Measurements from ENCODE around the gene PML.

PML gene

DNA sequence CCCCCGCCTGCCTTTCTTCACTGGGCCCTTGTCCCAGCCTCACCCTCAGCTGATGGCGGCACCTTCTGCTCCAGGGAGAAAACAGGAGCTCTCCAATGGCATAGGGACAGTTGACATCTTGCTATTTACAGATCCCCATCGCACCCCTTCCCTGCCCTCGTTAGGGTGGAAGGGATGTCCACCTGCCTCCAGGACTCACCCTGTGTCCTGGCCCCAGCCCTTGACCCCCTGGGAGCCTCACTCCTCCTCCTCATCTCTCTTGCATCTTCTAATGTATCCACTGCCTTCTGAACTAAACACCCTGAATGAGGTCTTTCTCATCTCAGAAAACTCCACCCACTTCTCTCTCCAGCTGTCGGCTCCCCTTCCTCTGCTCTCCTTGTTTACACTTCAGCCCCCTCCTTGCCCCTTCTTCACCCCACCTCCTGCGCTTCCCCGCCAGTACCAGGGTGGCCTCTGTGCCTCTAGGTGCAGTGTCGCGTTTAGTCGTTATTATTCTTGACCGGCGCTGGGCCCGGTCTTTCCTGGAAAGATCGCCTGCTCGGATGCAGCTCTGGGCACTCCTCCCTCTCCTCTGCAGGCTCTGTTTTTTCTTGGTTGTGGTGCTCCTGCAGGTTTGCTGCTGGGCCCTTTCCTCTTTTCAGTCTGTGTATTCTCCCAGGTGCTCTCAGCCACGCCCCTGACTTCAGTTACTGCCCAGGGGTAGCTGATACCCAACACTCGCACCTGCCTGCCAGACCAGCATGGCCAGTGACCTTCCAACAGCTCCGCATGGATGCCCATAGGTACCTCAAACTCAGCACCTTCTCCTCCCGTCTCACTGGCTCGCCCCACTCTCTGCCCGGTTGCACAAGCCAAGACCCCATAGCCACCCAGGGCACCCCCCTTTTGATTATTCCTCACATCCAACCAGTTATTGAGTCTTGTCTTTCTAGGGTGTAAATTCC lies 42.9 kb downstream of the PML start:
- Histone ChIP-seq H3K27me3 (ENCODE audit: low read depth, low read length) (no peaks in the 10 kb centered on the region), H3K4me1 (ENCODE audit: control insufficient read depth in 1 of 2, insufficient read depth in 2 of 2, low read length in 2 of 2) (peaks cover 0 to 32% of the 10 kb centered on the region in 2 donors), H3K4me3 (ENCODE audit: low read depth in 1 of 2, low read length in 2 of 2) (no peak overlapping the region), H3K9me3 (ENCODE audit: control insufficient read depth in 1 of 2, low read length in 2 of 2) (no peaks in the 10 kb centered on the region), H3K36me3 (ENCODE audit: control insufficient read depth in 1 of 2, insufficient read depth in 2 of 2, low read length in 2 of 2) (peaks cover 17 to 44% of the 10 kb centered on the region in 2 donors), H3K27ac (ENCODE audit: low read length) (no peak overlapping the region)

GRCh38 chr15:74038707-74039655 lies 44.5 kb downstream of the PML start:
- peaks cover 9 to 40% of the 10 kb centered on the region in 2 donors for H3K36me3 ChIP-seq (ENCODE audit: control insufficient read depth in 1 of 2, insufficient read depth in 2 of 2, low read length in 2 of 2)
- H3K9me3 ChIP-seq (ENCODE audit: control insufficient read depth in 1 of 2, low read length in 2 of 2) = no peaks in the 10 kb centered on the region
- H3K27me3 ChIP-seq (ENCODE audit: low read depth, low read length) = no peaks in the 10 kb centered on the region
- H3K27ac ChIP-seq (ENCODE audit: low read length) = no peak overlapping the region
- H3K4me3 ChIP-seq (ENCODE audit: low read depth in 1 of 2, low read length in 2 of 2) = no peak overlapping the region
- H3K4me1 ChIP-seq (ENCODE audit: control insufficient read depth in 1 of 2, insufficient read depth in 2 of 2, low read length in 2 of 2) = peaks cover 0 to 32% of the 10 kb centered on the region in 2 donors

DNA sequence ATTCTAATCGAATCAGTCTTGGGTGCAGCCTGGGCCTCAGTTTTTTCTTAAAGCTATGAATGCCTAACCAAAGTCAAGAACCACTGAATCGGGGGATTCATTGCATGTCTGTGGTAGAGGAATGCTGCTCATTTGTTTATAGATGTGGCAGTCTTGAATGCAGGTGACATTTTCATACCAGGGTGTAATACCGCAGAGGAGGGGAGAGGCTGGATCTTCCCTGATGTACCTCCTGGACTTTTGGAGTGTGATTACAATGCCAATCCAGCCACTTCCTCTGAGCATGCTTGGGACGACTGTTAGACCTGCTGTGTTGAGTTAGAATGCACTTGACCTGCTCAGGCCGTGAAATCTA lies 45.1 kb downstream of the PML start:
- Histone ChIP-seq H3K9me3 (ENCODE audit: control insufficient read depth in 1 of 2, low read length in 2 of 2) (no peaks in the 10 kb centered on the region), H3K27me3 (ENCODE audit: low read depth, low read length) (no peaks in the 10 kb centered on the region), H3K27ac (ENCODE audit: low read length) (no peak overlapping the region), H3K4me3 (ENCODE audit: low read depth in 1 of 2, low read length in 2 of 2) (no peak overlapping the region), H3K4me1 (ENCODE audit: control insufficient read depth in 1 of 2, insufficient read depth in 2 of 2, low read length in 2 of 2) (peaks cover 0 to 32% of the 10 kb centered on the region in 2 donors), H3K36me3 (ENCODE audit: control insufficient read depth in 1 of 2, insufficient read depth in 2 of 2, low read length in 2 of 2) (peaks cover 2 to 40% of the 10 kb centered on the region in 2 donors)

- H3K4me1 ChIP-seq (ENCODE audit: control insufficient read depth in 1 of 2, insufficient read depth in 2 of 2, low read length in 2 of 2) = peaks cover 0 to 32% of the 10 kb centered on the region in 2 donors
- H3K27me3 ChIP-seq (ENCODE audit: low read depth, low read length) = no peaks in the 10 kb centered on the region
- peaks cover 0 to 36% of the 10 kb centered on the region in 2 donors for H3K36me3 ChIP-seq (ENCODE audit: control insufficient read depth in 1 of 2, insufficient read depth in 2 of 2, low read length in 2 of 2)
- H3K27ac ChIP-seq (ENCODE audit: low read length) = peak overlapping the region; percentile 62
- H3K9me3 ChIP-seq (ENCODE audit: control insufficient read depth in 1 of 2, low read length in 2 of 2) = no peaks in the 10 kb centered on the region
- no peak overlapping the region for H3K4me3 ChIP-seq (ENCODE audit: low read depth in 1 of 2, low read length in 2 of 2)
Measured at GRCh38 chr15:74040109-74040850, 45.8 kb downstream of the PML start.

- H3K36me3 ChIP-seq (ENCODE audit: control insufficient read depth in 1 of 2, insufficient read depth in 2 of 2, low read length in 2 of 2) = peaks cover 0 to 25% of the 10 kb centered on the region in 2 donors
Measured at GRCh38 chr15:74041311-74041756, 46.8 kb downstream of the PML start.

GRCh38 chr15:74041777-74042435 lies 47.4 kb downstream of the PML start:
- no peaks in the 10 kb centered on the region for H3K27me3 ChIP-seq (ENCODE audit: low read depth, low read length)
- no peak overlapping the region for H3K27ac ChIP-seq (ENCODE audit: low read length)
- H3K36me3 ChIP-seq (ENCODE audit: control insufficient read depth in 1 of 2, insufficient read depth in 2 of 2, low read length in 2 of 2) = peaks cover 0 to 25% of the 10 kb centered on the region in 2 donors
- no peaks in the 10 kb centered on the region for H3K9me3 ChIP-seq (ENCODE audit: control insufficient read depth in 1 of 2, low read length in 2 of 2)
- H3K4me1 ChIP-seq (ENCODE audit: control insufficient read depth in 1 of 2, insufficient read depth in 2 of 2, low read length in 2 of 2) = peaks cover 0 to 27% of the 10 kb centered on the region in 2 donors
- no peak overlapping the region for H3K4me3 ChIP-seq (ENCODE audit: low read depth in 1 of 2, low read length in 2 of 2)

More at GRCh38 chr15:74041311-74041756, 46.8 kb downstream of the PML start:
- Histone ChIP-seq H3K4me1 (ENCODE audit: control insufficient read depth in 1 of 2, insufficient read depth in 2 of 2, low read length in 2 of 2) (peaks cover 0 to 32% of the 10 kb centered on the region in 2 donors), H3K27me3 (ENCODE audit: low read depth, low read length) (no peaks in the 10 kb centered on the region), H3K9me3 (ENCODE audit: control insufficient read depth in 1 of 2, low read length in 2 of 2) (no peaks in the 10 kb centered on the region), H3K27ac (ENCODE audit: low read length) (no peak overlapping the region), H3K4me3 (ENCODE audit: low read depth in 1 of 2, low read length in 2 of 2) (no peak overlapping the region)

DNA sequence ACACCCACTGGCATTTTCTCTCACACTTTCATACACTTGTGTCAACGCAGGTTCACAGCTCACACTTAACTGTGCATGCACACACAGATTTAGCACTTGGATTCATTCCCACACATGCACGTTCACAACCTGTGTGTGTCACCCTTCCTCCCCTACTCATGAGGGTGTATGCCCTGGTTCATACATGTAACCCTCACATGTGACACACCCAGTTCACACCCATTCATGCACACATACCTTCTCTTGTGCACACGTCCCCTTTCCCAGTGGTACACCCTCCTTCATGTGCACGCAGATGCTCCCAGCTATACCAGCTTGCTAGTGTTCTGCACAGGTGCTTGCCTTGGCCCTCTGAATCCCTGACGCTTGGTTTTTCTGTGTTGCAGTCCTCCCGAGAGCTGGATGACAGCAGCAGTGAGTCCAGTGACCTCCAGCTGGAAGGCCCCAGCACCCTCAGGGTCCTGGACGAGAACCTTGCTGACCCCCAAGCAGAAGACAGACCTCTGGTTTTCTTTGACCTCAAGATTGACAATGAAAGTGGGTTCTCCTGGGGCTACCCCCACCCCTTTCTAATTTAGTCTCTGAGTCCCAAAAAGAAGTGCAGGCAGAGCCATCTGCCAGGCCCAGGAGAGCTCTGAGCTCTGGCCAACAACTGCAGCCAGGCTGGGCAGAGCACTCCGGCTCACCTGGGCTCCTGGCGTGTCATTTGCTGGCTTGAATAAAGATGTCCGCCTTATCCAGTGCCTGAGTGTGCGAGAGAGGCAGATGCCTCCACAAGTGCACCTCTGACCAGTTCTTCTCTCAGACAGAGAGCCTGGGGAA lies 48.3 kb downstream of the PML start:
- H3K4me1 ChIP-seq (ENCODE audit: control insufficient read depth in 1 of 2, insufficient read depth in 2 of 2, low read length in 2 of 2) = peaks cover 2 to 22% of the 10 kb centered on the region in 2 donors

DNA sequence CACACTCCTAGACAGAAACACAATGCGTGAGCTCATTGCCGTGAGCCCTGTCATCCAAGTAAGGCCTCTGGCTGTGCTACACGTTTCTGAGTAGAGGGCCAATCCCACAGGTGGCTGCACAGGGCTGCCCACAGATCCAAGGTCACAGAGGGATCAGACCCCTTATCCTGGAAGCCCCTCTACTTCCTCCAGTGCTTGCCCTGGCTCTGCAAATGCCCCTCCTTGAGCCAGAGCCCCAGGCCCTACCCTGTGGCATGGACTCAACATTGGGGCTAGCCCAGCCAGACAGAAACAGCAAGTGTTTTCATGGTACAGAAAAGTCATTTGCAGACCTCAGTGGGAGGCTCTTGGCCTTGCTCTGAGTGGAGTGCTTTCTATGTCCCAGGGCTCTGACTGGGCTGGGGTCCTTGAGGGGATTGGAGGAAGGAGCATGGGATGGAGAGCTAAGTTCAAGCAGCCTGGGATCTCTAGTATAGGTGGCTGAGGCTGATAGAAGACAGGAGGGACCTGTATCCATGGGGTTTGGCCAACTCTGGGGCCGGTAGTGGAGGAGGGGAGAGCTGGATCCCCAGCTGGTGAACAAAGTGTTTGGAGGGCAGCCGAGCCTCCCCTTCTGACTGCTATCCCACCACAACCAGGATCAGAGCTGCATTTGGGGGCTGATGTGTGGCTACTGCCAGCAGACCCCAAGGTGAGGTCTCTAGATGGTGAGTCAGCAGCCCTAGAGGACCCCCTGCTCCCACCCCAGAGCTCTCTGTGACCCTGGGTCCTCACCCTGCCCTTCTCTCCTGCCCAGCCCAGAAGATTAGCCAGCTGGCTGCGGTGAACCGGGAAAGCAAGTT lies 49.1 kb downstream of the PML start:
- Histone ChIP-seq H3K4me3 (ENCODE audit: low read depth in 1 of 2, low read length in 2 of 2) (no peak overlapping the region), H3K27ac (ENCODE audit: low read length) (peak overlapping the region; percentile 35), H3K4me1 (ENCODE audit: control insufficient read depth in 1 of 2, insufficient read depth in 2 of 2, low read length in 2 of 2) (peaks cover 7 to 24% of the 10 kb centered on the region in 2 donors), H3K36me3 (ENCODE audit: control insufficient read depth in 1 of 2, insufficient read depth in 2 of 2, low read length in 2 of 2) (peaks cover 0 to 25% of the 10 kb centered on the region in 2 donors), H3K9me3 (ENCODE audit: control insufficient read depth in 1 of 2, low read length in 2 of 2) (no peaks in the 10 kb centered on the region), H3K27me3 (ENCODE audit: low read depth, low read length) (no peaks in the 10 kb centered on the region)

More for the DNA sequence above, 48.3 kb downstream of the PML start:
- Histone ChIP-seq H3K27ac (ENCODE audit: low read length) (no peak overlapping the region), H3K27me3 (ENCODE audit: low read depth, low read length) (no peaks in the 10 kb centered on the region), H3K9me3 (ENCODE audit: control insufficient read depth in 1 of 2, low read length in 2 of 2) (no peaks in the 10 kb centered on the region), H3K36me3 (ENCODE audit: control insufficient read depth in 1 of 2, insufficient read depth in 2 of 2, low read length in 2 of 2) (peaks cover 0 to 25% of the 10 kb centered on the region in 2 donors), H3K4me3 (ENCODE audit: low read depth in 1 of 2, low read length in 2 of 2) (no peak overlapping the region)
